HG03025 (cell line): ENCODE results near the gene AGBL3.

ENCODE experiments used
- ATAC-seq: cut with Tn5 transposase; IDR thresholded peaks from one replicate; pipeline ENCODE4 v1.9.1; 2021; ENCODE audit warnings: mild to moderate bottlenecking, moderate library complexity; ENCODE audit not compliant: unreplicated experiment, low FRiP score

AGBL3 gene

GRCh38 chr7:134986363-134987251 is at the start of gene AGBL3:
Gene AGBL3, plus strand, starts transcription at chr7:134986508. Its CDS starts 1,426 bp downstream, at chr7:134987934.
- peak; percentile 96 for ATAC-seq

- ATAC-seq, result no peak
Measured at GRCh38 chr7:134936893-134937510, 49.3 kb upstream of the AGBL3 start.

- ATAC-seq, result no peak
Measured at GRCh38 chr7:134938141-134938540, 48.2 kb upstream of the AGBL3 start.

DNA sequence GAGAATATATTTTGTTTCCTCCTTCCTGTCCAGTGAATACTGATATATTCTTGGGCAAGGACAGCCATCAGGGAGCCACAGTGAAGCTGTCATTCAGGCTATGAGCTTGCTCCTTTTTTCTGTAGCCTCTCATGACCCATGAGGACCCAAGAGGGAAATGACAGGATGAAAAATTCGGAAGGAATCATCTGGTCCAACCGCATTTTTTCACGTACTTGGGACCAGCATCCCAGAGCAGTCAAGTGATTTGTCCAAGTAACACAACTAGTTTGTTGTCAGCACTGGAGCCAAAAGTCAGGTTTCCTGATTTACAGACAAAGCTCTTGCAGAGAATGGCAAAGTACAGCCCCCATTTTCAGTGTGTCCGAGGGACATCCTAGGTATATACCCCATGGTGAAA is 47.2 kb upstream of the AGBL3 start:
- ATAC-seq, result no peak

DNA sequence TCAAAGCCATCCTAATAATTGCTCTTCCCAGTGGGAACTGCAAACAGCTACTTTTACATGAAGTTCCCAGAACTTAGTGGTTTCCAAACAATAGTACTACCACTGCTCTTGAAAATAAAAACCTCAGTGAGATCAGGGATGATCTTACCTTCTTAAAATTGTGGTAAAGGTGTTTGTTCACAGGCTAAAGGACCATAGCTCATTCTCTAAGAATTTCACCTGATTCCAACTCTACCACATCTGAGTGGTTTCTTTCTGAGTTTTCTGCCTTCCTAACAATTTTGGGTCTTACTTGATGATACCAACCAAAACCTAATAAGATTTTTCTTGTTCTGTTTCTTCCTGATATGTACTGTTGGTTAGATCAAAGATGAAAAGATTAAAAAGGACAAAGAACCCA is 45.6 kb upstream of the AGBL3 start:
- no peak for ATAC-seq

DNA sequence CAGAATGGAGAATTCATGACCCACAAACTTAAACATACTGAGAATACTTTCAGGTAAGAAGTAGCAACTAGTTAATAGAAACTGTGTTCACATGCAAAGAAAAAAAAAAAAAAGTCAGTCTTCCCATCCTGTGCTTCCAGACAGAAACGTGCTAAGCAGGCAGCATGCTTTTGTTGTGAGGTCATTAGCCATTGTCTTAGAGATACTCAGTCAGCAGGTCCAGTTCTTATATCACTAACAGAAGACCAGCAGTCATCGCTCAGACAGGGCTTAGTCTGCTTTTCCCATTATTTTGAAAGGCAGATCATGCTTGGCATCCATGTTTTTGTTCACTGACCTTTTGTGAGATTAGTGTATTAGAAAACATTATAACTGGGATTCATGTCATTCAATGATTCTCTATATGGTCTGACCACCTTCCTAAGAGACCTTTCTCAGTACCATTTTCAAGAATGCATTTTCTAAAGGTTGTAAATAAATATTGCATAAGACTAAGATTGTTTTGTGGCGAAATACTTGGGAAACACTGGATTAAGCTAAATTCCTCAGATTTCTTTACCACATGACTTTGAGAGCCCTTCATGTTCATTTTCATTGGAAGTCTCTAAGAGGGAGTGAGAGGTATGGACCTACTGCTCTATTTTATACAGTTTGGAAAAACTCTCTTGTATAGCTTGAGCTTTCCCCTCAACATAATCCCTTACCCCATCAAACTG is 45.0 kb upstream of the AGBL3 start:
- no peak for ATAC-seq

GRCh38 chr7:134941952-134942351 is 44.4 kb upstream of the AGBL3 start:
- ATAC-seq, result no peak

DNA sequence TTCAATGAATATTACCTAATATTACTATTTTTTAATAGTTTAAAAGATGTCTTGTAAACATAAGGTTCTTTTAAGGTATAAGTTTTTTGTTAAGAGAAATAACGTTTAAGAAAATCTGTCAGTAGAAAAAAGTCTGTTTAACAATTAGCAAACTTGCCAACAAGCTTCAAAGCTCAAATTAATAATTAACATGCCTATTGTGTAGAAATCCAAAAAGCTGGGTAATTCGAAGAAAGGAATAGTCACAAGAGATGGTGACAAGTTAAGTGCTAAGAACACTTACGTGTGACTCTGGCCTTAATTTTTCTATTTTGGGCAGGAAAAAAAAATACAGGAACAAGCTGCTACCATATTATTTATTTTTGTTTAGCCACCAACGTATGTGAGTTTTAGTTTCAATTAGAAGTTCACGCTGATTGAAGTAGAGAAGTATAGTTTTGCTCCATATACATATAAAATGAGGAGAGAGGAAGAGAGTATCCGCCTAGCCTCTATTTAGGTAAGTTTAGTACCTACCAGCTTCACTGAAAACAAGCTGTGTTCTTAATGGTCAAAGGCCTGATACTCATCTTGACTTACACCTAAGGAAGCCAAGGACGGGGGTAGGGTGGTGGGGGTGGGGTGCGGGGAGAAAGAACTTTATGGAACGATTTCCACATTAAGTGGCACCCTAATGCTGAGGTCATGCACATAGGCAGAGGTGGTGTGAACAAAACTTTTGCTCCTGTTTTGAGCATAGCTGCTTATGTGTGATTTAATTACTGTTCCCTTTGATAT is 43.4 kb upstream of the AGBL3 start:
- ATAC-seq, result no peak

DNA sequence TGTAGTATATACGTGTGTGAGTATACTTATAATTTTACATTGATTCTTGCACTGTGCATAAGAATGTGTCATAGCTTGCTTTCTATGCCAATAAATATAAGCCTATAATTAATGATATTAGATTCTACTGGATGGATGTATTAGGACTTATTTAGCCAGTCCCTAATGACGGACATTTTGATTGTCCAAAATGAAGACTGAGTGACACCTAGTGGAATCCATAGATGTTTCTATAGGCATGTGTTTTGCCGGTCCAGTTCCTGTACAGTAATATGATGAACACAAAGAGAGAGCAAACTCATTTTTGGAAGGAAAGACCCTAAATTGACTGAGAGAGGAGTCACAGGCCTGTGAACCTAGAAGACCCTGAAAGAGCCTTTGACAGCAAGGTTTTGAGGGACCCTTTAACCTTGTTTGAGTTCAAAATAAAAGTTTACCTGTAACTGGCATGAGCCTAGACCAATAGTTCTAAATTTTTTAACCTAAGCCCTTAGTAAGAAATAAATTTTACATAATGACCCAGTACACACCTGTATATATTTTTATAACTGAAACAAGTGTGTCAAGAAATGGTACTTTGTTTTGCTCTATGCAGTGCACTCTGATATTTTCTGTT is 42.4 kb upstream of the AGBL3 start:
- no peak for ATAC-seq

DNA sequence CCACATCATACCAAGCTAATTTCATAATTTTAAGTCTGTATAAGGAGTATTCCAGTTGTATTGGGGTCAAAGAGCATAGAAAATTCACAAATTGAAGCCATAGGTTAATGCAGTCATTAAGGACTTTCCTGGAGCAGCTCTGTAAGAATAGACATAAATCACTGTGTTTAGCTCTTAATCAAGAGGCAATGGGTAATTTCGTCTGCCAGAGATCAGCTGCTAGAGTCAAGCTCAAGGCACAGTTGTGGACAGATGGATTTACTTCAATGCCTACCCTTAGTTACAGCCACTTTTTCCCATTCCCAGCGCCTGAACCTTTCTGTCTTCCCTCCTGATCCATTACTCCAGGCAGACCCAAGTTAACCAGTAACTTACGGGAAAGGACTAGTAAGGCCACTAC is 40.6 kb upstream of the AGBL3 start:
- no peak for ATAC-seq

DNA sequence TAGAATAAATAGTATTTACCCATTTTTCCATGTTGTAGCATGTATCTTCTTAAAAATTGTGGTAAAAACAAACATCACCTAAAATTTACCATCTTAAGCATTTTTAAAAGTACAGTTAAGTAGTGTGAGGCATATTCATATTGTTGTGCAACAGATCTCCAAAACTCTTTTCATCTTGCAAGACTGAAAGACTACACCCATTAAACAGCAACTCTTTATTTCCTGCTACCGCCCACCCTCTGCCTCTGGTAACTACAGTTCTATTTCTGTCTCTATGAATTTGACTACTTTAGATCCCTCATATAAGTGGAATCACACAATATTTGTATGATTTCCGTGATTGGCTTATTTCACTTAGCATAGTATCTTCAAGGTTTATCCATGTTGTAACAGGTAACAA is 40.0 kb upstream of the AGBL3 start:
- no peak for ATAC-seq

DNA sequence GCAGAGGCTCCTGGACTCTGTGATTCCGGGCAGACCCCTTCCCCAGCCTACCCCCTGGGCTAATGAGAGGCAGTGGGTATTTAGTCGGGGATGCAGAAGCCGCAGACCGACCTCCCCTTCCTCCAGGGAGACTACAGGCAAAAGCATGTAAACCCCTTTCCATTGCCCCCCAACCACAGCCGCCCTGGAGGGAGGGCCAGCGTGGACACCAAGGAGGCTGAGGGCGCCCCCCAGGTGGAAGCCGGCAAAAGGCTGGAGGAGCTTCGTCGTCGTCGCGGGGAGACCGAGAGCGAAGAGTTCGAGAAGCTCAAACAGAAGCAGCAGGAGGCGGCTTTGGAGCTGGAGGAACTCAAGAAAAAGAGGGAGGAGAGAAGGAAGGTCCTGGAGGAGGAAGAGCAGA is 39.0 kb upstream of the AGBL3 start:
- ATAC-seq, result no peak

DNA sequence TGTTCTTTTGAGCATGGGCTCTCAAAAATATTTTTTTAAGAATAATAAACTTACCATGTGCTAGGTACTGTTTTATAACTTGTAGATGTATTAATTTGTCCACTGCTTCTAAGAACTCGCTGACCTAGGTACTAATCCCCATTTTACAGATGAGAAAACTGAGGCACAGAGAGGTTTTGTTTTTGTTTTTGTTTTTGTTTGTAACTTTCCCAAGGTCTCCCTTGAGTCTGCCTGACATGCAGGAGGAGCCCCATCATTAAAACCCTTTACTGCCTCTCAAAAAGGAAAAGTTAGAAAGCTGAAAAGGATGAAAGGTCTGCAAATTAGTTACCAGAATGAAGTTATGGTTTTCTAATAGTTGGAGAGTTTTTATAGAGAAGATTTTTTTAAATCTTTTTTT is 38.5 kb upstream of the AGBL3 start:
- ATAC-seq, result no peak

- no peak for ATAC-seq
Measured at GRCh38 chr7:134948246-134948645, 38.1 kb upstream of the AGBL3 start.

GRCh38 chr7:134948736-134949135 is 37.6 kb upstream of the AGBL3 start:
- ATAC-seq, result no peak

DNA sequence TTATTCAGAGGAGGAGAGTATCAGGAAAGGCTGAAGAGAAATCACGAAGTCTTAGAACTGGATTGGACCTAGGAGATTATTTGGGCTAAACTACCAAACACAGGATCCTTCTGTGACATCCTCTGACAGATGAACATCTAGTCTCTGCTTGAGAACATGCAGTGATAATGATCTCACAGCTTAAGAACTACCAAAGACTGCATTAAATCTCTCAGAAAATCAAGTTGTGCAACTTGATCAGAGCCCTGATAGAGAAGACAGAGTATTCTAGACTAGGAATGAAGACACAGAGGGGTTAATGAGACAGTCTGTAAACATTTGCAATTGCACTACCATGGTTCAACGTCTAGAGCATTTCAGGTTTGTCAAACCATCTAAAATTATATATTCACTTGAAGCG is 37.1 kb upstream of the AGBL3 start:
- no peak for ATAC-seq

DNA sequence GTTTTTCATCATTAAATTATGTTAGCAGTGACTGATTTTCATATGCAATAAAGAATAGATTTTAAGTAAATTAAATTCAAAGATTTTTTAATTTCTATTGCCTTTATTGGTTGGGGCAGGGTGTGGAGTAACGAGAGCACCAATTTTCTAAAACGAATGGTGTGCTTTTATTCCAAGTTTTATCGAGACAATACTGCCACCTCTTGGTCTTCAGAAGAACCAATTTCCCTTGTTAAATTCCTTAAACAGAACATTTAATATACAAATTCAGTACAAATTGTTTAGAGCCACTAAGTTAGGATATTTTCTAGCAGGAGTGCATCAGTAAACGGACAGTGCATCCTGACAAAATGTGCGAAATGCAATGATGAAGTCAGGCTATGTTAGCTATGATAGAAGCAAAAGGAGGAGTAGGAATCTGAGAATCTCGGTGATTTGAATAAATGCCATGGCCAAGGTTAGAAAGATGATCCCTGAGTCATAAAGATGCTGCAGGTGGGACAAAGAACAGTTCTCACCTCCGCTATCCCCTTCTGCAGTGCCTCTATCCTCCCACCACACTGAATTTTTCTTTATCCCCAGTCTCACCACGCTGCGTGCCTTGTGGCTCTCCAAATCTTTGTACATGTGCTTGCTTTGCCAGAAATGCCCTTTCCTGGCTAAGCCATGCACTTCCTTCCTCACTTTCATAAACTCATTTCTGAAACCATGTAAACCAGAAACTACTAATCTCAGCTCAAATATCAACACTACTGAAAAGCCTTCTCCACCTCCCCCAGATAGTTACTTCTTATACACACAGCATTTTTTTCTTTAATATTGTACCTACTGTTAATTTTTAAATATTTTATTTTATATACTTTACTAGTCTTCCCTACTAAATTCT is 31.9 kb upstream of the AGBL3 start:
- no peak for ATAC-seq

DNA sequence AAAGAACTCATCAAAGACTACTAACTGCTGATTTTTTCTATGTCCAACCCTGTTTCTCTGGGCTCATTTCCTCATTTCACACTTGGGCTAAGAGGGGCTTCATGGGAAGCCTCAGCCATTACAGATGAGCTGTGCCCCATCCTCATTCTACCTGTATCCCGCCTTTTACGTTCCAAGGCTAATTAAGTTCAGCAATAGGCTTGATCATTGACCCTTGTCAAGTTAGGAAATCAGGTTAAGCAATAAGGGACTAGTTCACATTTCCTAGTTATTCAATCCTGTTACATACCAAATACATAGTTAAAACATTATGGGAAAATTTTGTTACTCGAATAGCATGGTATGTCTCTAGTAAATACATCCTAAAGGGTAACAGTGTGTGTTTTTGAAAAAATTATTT is 29.3 kb upstream of the AGBL3 start:
- ATAC-seq, result no peak

DNA sequence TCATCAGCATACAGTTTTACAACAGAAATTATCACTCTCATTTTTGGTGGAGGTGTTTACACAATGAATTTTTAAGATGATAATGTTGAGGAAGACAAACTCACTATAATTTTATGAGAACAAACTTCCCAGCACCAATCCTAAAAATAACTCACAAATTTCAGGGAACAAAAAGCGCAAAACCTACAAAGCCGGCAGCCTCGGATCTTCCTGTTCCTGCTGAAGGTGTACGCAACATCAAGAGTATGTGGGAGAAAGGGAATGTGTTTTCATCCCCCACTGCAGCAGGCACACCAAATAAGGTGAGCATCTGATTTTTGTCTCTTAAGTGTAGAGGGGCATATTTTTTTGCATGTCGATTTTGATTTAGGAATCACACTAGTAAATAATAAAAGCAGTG is 26.5 kb upstream of the AGBL3 start:
- no peak for ATAC-seq
